GM21717 (cell line): ENCODE data around the gene FAM83F.

Source experiments
- ATAC-seq: cut with Tn5 transposase; IDR thresholded peaks from one replicate; pipeline ENCODE4 v1.9.1; 2021; ENCODE audit warnings: mild to moderate bottlenecking, moderate library complexity; ENCODE audit not compliant: unreplicated experiment

Gene FAM83F

GRCh38 chr22:40033586-40034380 lies 39.0 kb downstream of the FAM83F start:
- no peak for ATAC-seq

GRCh38 chr22:40035351-40035750 lies 40.6 kb downstream of the FAM83F start:
- no peak for ATAC-seq

GRCh38 chr22:40036126-40036525 lies 41.4 kb downstream of the FAM83F start:
- no peak for ATAC-seq

GRCh38 chr22:40036591-40037225 lies 42.0 kb downstream of the FAM83F start:
- no peak for ATAC-seq

- no peak for ATAC-seq
Measured at GRCh38 chr22:40037320-40037719, 42.6 kb downstream of the FAM83F start.

- no peak for ATAC-seq
Measured at GRCh38 chr22:40039482-40040115, 44.8 kb downstream of the FAM83F start.

GRCh38 chr22:40040927-40041326 lies 46.2 kb downstream of the FAM83F start:
- ATAC-seq, result no peak

GRCh38 chr22:40041366-40042137 lies 46.8 kb downstream of the FAM83F start:
- ATAC-seq, result no peak

GRCh38 chr22:40042312-40042711 lies 47.6 kb downstream of the FAM83F start:
- ATAC-seq, result no peak

- ATAC-seq, result no peak
Measured at GRCh38 chr22:40043081-40043480, 48.3 kb downstream of the FAM83F start.

GRCh38 chr22:40043793-40044101 lies 49.0 kb downstream of the FAM83F start:
- no peak for ATAC-seq

- ATAC-seq, result peak; percentile 73
Measured at GRCh38 chr22:40044102-40044869, 49.5 kb downstream of the FAM83F start.

GRCh38 chr22:40044870-40045834 lies 50.4 kb downstream of the FAM83F start:
- ATAC-seq, result peak; percentile 13

GRCh38 chr22:40046126-40046525 lies 51.4 kb downstream of the FAM83F start:
- no peak for ATAC-seq

GRCh38 chr22:40050258-40050657 lies 55.5 kb downstream of the FAM83F start:
- ATAC-seq, result no peak

- no peak for ATAC-seq
Measured at GRCh38 chr22:40051322-40051721, 56.6 kb downstream of the FAM83F start.

- ATAC-seq, result no peak
Measured at GRCh38 chr22:40053460-40053859, 58.7 kb downstream of the FAM83F start.

- no peak for ATAC-seq
Measured at GRCh38 chr22:40054486-40054885, 59.7 kb downstream of the FAM83F start.

GRCh38 chr22:40055143-40055883 lies 60.6 kb downstream of the FAM83F start:
- ATAC-seq, result peak; percentile 69
